ENCODE data around the gene ATG2A. TPM values are rescaled to one million over a fixed set of nuclear protein-coding genes. Genes with fewer than 3 reads are reported as not detected.

Gene ATG2A
- polyA plus RNA-seq, 3 donors: 12.4 to 14.7 (median 14.5) TPM

- H3K27ac ChIP-seq (ENCODE audit: low read depth, low read length): no peak overlapping the region
- 68 to 77% (median 76%) methylated on average over 21 to 22 of the region's 22 CpGs for WGBS, 3 donors
Observed at GRCh38 chr11:64926689-64927088, 9.7 kb upstream of the ATG2A start.

GRCh38 chr11:64925536-64926436 is 8.8 kb upstream of the ATG2A start:
- H3K27ac ChIP-seq (ENCODE audit: low read depth, low read length): no peak overlapping the region
- 40 to 69% (median 66%) methylated on average over 22 to 24 of the region's 24 CpGs for WGBS, 3 donors

GRCh38 chr11:64924910-64925284 is 7.9 kb upstream of the ATG2A start:
- 0 to 1% (median 0%) methylated on average over 23 to 24 of the region's 24 CpGs for WGBS, 3 donors
- peak overlapping the region; percentile 83 for H3K27ac ChIP-seq (ENCODE audit: low read depth, low read length)

DNA sequence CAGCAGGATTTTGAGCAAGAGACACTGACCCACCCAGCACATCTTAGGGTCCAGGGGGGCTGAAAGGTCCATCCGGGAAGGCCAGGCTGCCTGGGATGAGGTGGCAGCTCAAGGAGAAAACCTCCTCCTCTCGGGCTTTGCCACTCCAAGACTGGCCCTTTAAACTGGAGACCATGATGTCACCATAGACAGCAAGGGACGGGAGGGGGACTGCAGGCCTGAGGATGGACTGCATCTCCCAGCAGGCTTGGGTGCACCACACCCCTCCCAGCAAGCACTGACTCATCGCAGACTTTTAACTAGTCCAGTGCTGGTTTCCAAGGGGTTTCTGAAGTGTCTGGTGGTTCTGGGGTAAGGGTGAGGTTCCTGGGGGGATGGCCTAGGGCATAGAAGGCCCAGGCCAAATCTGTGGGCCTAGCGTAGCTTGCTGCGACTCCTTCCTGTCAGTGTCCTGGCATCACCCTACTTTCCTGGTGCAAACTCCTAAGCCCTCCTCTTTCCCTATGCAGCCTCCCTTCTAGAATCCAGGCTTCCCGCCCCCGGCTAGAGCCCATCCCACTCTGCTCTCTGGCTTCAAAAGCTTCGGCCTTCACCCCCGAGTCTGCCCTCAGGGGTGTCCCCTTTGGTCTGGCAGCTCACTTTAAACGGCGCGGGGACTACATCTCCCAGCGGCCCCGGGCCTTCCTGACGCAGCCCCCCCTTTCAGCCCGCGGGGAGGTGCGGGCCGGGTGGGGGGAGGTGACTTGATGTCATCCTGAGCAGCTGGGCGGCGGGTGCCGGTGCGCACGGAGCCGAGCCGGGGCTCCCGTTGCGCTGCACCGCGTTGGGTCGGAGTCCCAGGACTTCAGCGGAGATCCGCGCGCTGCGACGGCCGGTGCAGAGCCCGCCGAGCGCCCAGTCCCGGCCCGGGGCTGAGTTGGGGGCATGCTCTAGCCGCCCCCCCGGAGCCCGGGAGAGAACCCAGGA is 7.2 kb upstream of the ATG2A start, which contains the start of gene PPP2R5B:
PPP2R5B (plus strand) TSS at position 746 of the 966 bp plus-strand sequence. CDS start 1,046 bp downstream, outside the sequence.
- H3K27ac ChIP-seq (ENCODE audit: low read depth, low read length): peak within 1 kb of the TSS; percentile 83
- WGBS, 3 donors: 1% methylated on average over 39 to 47 of the region's 47 CpGs

- H3K27ac ChIP-seq (ENCODE audit: low read depth, low read length): no peak overlapping the region
- WGBS, 3 donors: 91 to 94% (median 92%) methylated on average over 11 of the region's 11 CpGs
Observed at GRCh38 chr11:64923151-64923661, 6.2 kb upstream of the ATG2A start.

- WGBS, 3 donors: 53 to 63% (median 54%) methylated on average over 3 of the region's 3 CpGs
- H3K27ac ChIP-seq (ENCODE audit: low read depth, low read length): no peak overlapping the region
Observed at GRCh38 chr11:64921384-64921783, 4.4 kb upstream of the ATG2A start.

DNA sequence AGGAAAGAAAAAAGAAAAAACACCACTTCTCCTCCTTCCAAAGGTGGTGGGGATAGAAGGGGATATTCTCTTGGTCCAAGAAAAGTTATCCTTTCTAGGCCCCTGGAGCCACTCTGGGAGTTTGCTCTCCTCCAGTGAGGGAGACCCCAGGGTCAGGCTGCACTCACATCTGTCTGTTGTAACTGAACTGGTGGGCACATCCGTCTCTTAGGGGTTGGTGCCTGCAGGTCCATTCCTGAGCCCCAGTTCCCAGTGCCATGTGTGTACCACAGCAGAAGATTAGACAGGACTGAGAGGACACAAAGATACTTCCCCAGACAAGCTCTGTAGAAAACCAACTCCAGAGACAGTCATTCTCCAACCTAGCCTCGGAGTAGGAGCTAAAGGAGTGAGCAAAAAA is 3.1 kb upstream of the ATG2A start:
- WGBS, 3 donors: 73 to 85% (median 83%) methylated on average over 2 of the region's 2 CpGs
- H3K27ac ChIP-seq (ENCODE audit: low read depth, low read length): no peak overlapping the region

GRCh38 chr11:64919627-64920026 is 2.6 kb upstream of the ATG2A start:
- no peak overlapping the region for H3K27ac ChIP-seq (ENCODE audit: low read depth, low read length)
- WGBS, 3 donors: 82 to 88% (median 86%) methylated on average over 8 of the region's 8 CpGs

DNA sequence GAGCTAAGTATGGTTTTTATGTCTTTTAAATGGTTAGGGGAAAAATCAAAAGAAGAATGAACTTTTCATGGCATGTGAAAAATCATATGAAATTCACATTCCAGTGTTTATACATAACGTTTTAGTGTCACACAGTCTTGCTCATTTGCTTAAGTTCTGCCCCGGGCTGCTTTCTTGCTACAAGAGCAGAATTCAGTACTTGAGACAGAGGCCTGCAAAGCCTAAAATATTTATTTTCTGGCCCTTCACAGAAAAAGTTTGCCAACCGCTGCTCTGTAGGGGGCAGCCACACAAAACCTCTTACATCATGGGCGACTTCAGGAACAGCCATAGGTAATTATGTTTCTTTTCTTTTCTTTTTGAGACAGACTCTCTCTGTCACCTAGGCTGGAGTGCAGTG is 1.0 kb upstream of the ATG2A start:
- no peak overlapping the region for H3K27ac ChIP-seq (ENCODE audit: low read depth, low read length)
- 15 to 19% (median 16%) methylated on average over 4 of the region's 4 CpGs for WGBS, 3 donors

DNA sequence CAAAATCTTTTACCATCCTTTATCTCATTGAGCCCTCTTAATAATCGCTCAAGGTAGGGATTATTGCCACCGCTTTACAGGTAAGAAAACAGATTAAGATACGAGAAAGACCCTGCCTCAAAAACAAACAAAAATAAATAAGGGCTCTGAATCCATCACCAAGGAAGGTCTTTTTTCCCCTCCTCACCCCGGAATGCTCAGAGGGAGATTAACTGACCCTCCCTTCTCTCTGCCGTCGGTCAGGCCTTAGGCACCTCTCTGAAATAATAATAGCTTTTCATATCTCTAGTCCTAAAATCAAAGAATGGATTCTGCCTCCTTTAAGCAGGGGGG is 620 bp upstream of the ATG2A start:
- no peak overlapping the region for H3K27ac ChIP-seq (ENCODE audit: low read depth, low read length)
- WGBS, 3 donors: 4 to 14% (median 11%) methylated on average over 6 of the region's 6 CpGs

GRCh38 chr11:64916040-64916774 is 802 bp downstream of the ATG2A start:
- H3K27ac ChIP-seq (ENCODE audit: low read depth, low read length): peak overlapping the region; percentile 63
- 5 to 9% (median 7%) methylated on average over 23 of the region's 23 CpGs for WGBS, 3 donors

- no peak overlapping the region for H3K27ac ChIP-seq (ENCODE audit: low read depth, low read length)
- 80 to 81% (median 81%) methylated on average over 7 of the region's 7 CpGs for WGBS, 3 donors
Observed at GRCh38 chr11:64915376-64915887, 1.6 kb downstream of the ATG2A start.

DNA sequence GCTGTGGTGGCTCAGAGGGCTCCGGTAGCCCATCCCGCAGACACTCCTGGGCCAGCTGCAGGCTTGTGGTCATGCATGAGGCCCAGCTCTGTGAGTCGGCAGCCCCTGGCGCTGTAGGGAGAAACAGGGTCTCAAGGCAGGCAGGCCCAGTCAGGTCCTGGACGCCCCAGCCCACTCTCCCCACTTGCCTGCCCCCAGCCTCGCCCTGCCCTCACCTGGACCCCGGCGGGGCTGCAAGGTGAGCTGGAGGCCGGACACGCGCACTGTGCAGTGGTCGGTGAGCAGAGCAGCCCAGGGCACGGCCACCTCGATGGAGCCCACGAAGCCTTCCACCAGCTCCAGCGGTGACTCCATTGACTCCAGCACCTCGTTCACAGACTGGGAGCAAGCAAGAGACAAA is 2.9 kb downstream of the ATG2A start:
- H3K27ac ChIP-seq (ENCODE audit: low read depth, low read length): no peak overlapping the region
- WGBS, 3 donors: 93 to 96% (median 94%) methylated on average over 10 to 17 of the region's 17 CpGs

DNA sequence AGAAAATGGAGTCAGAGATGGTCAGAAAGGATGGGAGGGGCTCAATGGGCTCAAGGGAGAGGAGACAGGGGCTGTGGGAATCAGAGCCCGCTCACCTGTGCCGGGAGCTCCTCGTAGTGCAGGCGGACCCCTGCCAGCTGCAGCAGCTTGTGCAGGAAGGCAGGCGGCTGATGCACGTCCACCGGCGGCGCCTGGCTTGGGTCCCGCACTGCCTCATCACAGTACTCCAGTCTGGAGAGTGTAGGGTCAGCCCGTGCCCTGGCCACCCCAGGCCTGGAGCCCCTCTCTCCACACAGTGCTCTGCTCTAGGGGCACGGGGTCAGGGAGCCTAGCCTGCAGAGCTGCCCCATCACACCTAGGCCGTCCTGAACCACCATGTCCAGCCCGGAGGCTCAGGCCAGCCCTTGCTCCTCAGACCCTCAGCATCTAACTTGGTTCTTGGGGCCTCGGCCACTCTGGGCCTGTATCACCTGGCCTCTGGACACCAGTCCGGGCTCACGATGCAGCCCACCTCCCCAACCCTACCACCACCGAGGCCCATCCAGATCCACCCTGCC is 3.8 kb downstream of the ATG2A start:
- no peak overlapping the region for H3K27ac ChIP-seq (ENCODE audit: low read depth, low read length)
- WGBS, 3 donors: 89 to 92% (median 90%) methylated on average over 18 of the region's 18 CpGs

- no peak overlapping the region for H3K27ac ChIP-seq (ENCODE audit: low read depth, low read length)
- WGBS, 3 donors: 92 to 93% (median 92%) methylated on average over 9 of the region's 9 CpGs
Observed at GRCh38 chr11:64911689-64912088, 5.3 kb downstream of the ATG2A start.

DNA sequence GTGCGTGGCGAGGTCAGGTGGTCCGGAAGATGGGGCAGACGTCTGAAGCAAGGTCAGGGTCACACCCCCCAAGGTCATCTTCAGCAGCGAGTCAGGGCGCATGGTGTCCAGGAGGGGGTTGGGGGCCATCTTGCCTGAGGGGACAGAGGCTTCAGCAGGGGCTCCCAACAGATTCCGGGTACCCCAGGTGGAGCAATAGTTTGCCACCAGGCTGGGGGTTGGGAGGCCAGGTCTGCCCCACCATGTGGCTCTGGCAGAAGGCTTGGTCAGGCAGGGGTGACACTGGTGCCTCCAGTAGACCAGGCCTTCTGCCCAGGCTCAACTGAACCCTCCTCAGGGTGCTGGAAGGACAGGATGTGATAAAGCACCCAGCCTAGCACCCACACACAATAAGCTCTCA is 5.9 kb downstream of the ATG2A start:
- 86 to 88% (median 86%) methylated on average over 7 of the region's 7 CpGs for WGBS, 3 donors

GRCh38 chr11:64910451-64911093 is 6.4 kb downstream of the ATG2A start:
- WGBS, 3 donors: 90 to 94% (median 94%) methylated on average over 22 to 27 of the region's 27 CpGs
- no peak overlapping the region for H3K27ac ChIP-seq (ENCODE audit: low read depth, low read length)

More for the DNA sequence above, 5.9 kb downstream of the ATG2A start:
- H3K27ac ChIP-seq (ENCODE audit: low read depth, low read length): no peak overlapping the region

All from adipose tissue (tissue), 3 donors.